ENCODE results near the gene AQR. TPM values are rescaled to one million over a fixed set of nuclear protein-coding genes. Genes with fewer than 3 reads are reported as not detected.

Gene AQR
- total and polyA plus RNA-seq, 2 of the 8 experiments (the other 6 are each of a cell fraction or from before 2014, with no cell fraction given): 34.5 to 57.6 TPM

DNA sequence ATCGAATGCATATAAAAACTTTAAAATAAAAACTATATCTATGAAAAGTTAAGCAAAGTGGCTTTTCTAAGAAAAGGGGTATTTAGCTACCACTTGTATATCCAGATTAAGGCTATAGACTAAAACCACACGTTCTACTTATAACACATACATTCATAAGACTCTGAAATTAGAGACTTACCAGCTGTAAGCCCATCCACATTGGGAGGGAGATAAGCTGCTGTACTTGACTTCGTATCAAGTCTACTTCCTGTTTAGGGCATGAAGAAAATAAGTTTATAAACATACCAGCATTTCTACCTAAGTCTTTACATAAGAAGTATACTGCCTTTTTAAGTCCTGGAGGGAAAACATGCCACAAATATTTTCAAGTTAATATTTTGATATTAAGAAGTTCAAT lies 27.7 kb downstream of the AQR start:
- TF ChIP-seq JUND (IDR thresholded peaks at IDR 0.05; ENCODE audit: low read length): no peak
- TF ChIP-seq, protein P1, sequence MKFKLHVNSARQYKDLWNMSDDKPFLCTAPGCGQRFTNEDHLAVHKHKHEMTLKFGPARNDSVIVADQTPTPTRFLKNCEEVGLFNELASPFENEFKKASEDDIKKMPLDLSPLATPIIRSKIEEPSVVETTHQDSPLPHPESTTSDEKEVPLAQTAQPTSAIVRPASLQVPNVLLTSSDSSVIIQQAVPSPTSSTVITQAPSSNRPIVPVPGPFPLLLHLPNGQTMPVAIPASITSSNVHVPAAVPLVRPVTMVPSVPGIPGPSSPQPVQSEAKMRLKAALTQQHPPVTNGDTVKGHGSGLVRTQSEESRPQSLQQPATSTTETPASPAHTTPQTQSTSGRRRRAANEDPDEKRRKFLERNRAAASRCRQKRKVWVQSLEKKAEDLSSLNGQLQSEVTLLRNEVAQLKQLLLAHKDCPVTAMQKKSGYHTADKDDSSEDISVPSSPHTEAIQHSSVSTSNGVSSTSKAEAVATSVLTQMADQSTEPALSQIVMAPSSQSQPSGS (IDR thresholded peaks at IDR 0.05; ENCODE audit: low read length): no peak
- TF ChIP-seq RBBP5 (IDR thresholded peaks at IDR 0.05; ENCODE audit: borderline replicate concordance, low read depth, low read length): no peak
- H3K79me1 ChIP-seq (ENCODE audit: low read depth, low read length): no peaks in the 10 kb centered on the region
- H3K4me2 ChIP-seq (ENCODE audit: insufficient read depth in 1 of 2, low read depth in 2 of 2, low read length in 2 of 2): no peak overlapping the region
- no peak overlapping the region for H4K5ac ChIP-seq (ENCODE audit: insufficient read length, low read depth, low read length)
- H3K18ac ChIP-seq (ENCODE audit: extremely low read depth, low read length): no peak overlapping the region
- no peak overlapping the region for H3K4ac ChIP-seq (replicated peaks; ENCODE audit: insufficient read length, low read depth, low read length)
- H3K14ac ChIP-seq (ENCODE audit: insufficient read length): no peak overlapping the region
- H2BK5ac ChIP-seq (ENCODE audit: low read depth, low read length): no peak overlapping the region
- CTCF ChIA-PET (ENCODE audit: partially characterized antibody): interaction anchor here (0.6 to 1.7 kb wide), 3 partner anchors 21 to 1174 kb away, joined by 4 to 6 read pairs (median 4); partner anchors contain the start of gene AQR
- no peaks in the 10 kb centered on the region for H3K79me2 ChIP-seq (ENCODE audit: control insufficient read depth in 1 of 2, insufficient read depth in 2 of 2, low read length in 2 of 2)
- no peaks in the 10 kb centered on the region; a peak in 1 of 7 replicates for H3K27me3 ChIP-seq (replicated peaks in 1 of 4; ENCODE audit: control insufficient read depth in 3 of 4, extremely low read depth in 1 of 4, insufficient read depth in 3 of 4, low read length in 3 of 4)
- no peak overlapping the region for H2AFZ ChIP-seq (ENCODE audit: low read length)
- H3K23me2 ChIP-seq (ENCODE audit: low read depth, low read length): no peaks in the 10 kb centered on the region; the same call in 1 of the 2 replicates
- no peak overlapping the region for H2BK15ac ChIP-seq (ENCODE audit: low read length)
- no peak overlapping the region for H2BK120ac ChIP-seq (replicated peaks; ENCODE audit: low read depth, low read length)
- peaks cover 6 to 55% (median 23%) of the 10 kb centered on the region in 4 experiments for H3K36me3 ChIP-seq (ENCODE audit: control insufficient read depth in 2 of 4, insufficient read depth in 4 of 4, low read length in 3 of 4)
- H4K20me1 ChIP-seq (replicated peaks in 1 of 2; ENCODE audit: control insufficient read depth in 1 of 2, insufficient read depth in 2 of 2, low read length in 2 of 2): no peaks in the 10 kb centered on the region
- H2AK5ac ChIP-seq (ENCODE audit: low read depth, low read length): no peak overlapping the region
- no peak overlapping the region for H2BK20ac ChIP-seq (ENCODE audit: low read length)
- H3K27ac ChIP-seq (ENCODE audit: low read depth, low read length): no peak overlapping the region
- no peak for DNase-seq (ENCODE audit: low read depth in 1 of 2, low spot score in 2 of 2)
- H3K4me3 ChIP-seq (ENCODE audit: extremely low read depth in 1 of 4, insufficient read depth in 2 of 4, low read depth in 3 of 4, low read length in 4 of 4): no peak overlapping the region
- no peaks in the 10 kb centered on the region for H3K9me3 ChIP-seq (ENCODE audit: insufficient read depth in 2 of 2, low read depth in 1 of 2, low read length in 1 of 2)
- no peak overlapping the region for H3K9ac ChIP-seq (replicated peaks in 1 of 4; ENCODE audit: extremely low read depth in 1 of 4, low read depth in 3 of 4, low read length in 3 of 4)
- no peak overlapping the region for H4K91ac ChIP-seq (replicated peaks; ENCODE audit: insufficient read length, low read length)
- WGBS, 2 experiments (ENCODE audit: extremely low coverage in 1 of 2, insufficient coverage in 1 of 2, insufficient read length in 1 of 2, insufficient replicate concordance in 2 of 2, low coverage in 1 of 2, low lambda C conversion rate in 2 of 2, missing lambda C conversion rate in 1 of 2): 87 to 100% methylated on average over 1 to 3 of the region's 3 CpGs
- POLR2A ChIA-PET (ENCODE audit: partially characterized antibody): interaction anchor here (0.6 to 1.2 kb wide), 3 partner anchors 12 to 436 kb away, joined by 3 to 4 read pairs (median 4); no protein-coding TSS in a partner anchor
- H2BK12ac ChIP-seq (ENCODE audit: low read depth, low read length): no peak overlapping the region
- H3K23ac ChIP-seq (ENCODE audit: insufficient read length): no peak overlapping the region
- H4K8ac ChIP-seq (ENCODE audit: extremely low read depth, insufficient read depth, low read length): no peak overlapping the region
- no peak for FAIRE-seq
- H3K4me1 ChIP-seq (replicated peaks in 1 of 4; ENCODE audit: control insufficient read depth in 3 of 4, insufficient read depth in 4 of 4, low read length in 3 of 4): no peaks in the 10 kb centered on the region
- H3K56ac ChIP-seq (replicated peaks; ENCODE audit: insufficient read length, low read depth, low read length): no peak overlapping the region
